ENCODE measurements around the gene TMEM178B. TPM values are rescaled to one million over a fixed set of nuclear protein-coding genes. Genes with fewer than 3 reads are reported as not detected.
"Not testable (repeated sequence)": the region's sequence is repeated elsewhere in the genome, so short reads cannot be mapped to it uniquely, and the experiment has no call there.

Gene TMEM178B
- total RNA-seq, 1 experiment from 2014 or later: not detected

DNA sequence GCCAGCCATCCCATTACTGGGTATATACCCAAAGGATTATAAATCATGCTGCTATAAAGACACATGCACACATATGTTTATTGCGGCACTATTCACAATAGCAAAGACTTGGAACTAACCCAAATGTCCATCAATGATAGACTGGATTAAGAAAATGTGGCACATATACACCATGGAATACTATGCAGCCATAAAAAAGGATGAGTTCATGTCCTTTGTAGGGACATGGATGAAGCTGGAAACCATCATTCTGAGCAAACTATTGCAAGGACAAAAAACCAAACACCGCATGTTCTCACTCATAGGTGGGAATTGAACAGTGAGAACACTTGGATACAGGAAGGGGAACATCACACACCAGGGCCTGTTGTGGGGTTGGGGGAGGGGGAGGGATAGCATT, 15.6 kb downstream of the TMEM178B start:
- H3K9me2 ChIP-seq (replicated peaks; ENCODE audit: insufficient read depth, low read length); H3K36me3 ChIP-seq (ENCODE audit: insufficient read depth, low read length); H3K27ac ChIP-seq (ENCODE audit: low read length); H3K9me3 ChIP-seq (ENCODE audit: low read length); H2AFZ ChIP-seq (ENCODE audit: low read length); H3K4me2 ChIP-seq (ENCODE audit: low read depth, low read length, poor library complexity, severe bottlenecking); H3K79me2 ChIP-seq (ENCODE audit: low read length); DNase-seq; H3K4me1 ChIP-seq (ENCODE audit: low read length); H3K27me3 ChIP-seq (ENCODE audit: low read length); H3K4me3 ChIP-seq (ENCODE audit: low read length); H4K20me1 ChIP-seq (ENCODE audit: insufficient read depth, low read depth, low read length); H3K9ac ChIP-seq (ENCODE audit: low read length): not testable (repeated sequence)

DNA sequence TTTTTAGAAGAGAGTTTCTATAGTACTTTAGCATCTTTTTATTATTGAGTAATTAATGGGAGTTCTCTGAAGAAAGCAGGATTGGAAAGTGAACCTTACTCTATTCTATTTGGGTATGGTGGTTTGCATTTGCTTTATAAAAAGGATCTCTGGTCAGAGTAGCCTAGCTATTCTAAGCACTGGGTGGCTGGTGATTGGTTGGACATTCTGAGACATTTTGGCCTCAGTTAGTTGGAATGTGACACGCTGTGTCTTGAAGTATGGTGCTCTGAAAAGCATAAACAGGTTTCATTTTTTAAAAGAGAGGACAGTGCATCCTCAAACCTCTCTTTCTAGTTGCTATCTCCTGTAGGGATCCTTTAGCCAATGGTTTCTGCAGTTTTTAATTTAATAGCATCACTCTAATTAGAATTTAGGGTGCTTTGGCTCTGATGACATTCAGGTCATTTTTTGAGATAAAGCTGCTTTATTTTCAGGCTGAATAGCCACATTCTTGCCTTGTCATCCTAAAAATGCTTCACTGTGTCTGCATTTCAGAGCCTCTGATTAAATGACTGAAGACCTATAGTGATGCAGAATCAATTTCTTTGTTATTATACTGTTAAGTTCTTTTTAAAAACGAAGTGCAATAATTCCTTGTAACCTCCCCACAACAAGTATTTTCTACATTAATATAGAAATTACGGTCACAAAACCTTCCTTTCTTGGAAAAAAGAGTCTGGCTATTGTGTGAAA, 20.6 kb downstream of the TMEM178B start:
- no peak for DNase-seq
- H3K4me3 ChIP-seq (ENCODE audit: low read length): no peak overlapping the region
- no peaks in the 10 kb centered on the region for H3K9me3 ChIP-seq (ENCODE audit: low read length)
- H3K79me2 ChIP-seq (ENCODE audit: low read length): no peaks in the 10 kb centered on the region
- H3K9ac ChIP-seq (ENCODE audit: low read length): no peak overlapping the region
- H3K4me1 ChIP-seq (ENCODE audit: low read length): no peaks in the 10 kb centered on the region
- H3K9me2 ChIP-seq (replicated peaks; ENCODE audit: insufficient read depth, low read length): no peaks in the 10 kb centered on the region
- H3K36me3 ChIP-seq (ENCODE audit: insufficient read depth, low read length): no peaks in the 10 kb centered on the region
- no peak overlapping the region for H3K4me2 ChIP-seq (ENCODE audit: low read depth, low read length, poor library complexity, severe bottlenecking)
- no peak overlapping the region for H3K27ac ChIP-seq (ENCODE audit: low read length)
- H2AFZ ChIP-seq (ENCODE audit: low read length): no peak overlapping the region
- H4K20me1 ChIP-seq (ENCODE audit: insufficient read depth, low read depth, low read length): no peaks in the 10 kb centered on the region
- H3K27me3 ChIP-seq (ENCODE audit: low read length): no peaks in the 10 kb centered on the region

DNA sequence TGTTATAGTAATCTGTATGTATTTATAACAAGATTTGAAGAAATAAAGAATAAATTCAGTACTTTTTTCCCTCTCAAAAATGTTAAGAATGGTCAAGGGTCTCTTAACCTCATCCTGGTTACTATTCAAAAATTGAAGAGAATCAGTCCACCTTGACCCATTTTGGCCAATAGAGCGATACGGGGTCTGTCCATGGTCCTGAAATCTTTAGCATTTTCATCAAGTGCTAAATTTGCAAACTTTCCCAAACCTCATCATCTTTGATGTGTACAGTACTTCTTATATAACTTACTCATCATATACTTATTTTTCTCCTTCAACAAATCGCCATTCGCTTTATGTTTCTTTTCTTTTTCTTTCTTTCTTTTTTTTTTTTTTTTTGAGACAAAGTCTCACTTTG, 23.6 kb downstream of the TMEM178B start:
- Histone ChIP-seq H4K20me1 (ENCODE audit: insufficient read depth, low read depth, low read length) (no peaks in the 10 kb centered on the region), H3K9me2 (replicated peaks; ENCODE audit: insufficient read depth, low read length) (no peaks in the 10 kb centered on the region), H3K27ac (ENCODE audit: low read length) (no peak overlapping the region), H3K27me3 (ENCODE audit: low read length) (no peaks in the 10 kb centered on the region), H3K9me3 (ENCODE audit: low read length) (no peaks in the 10 kb centered on the region), H3K4me1 (ENCODE audit: low read length) (no peaks in the 10 kb centered on the region), H3K79me2 (ENCODE audit: low read length) (no peaks in the 10 kb centered on the region), H3K4me3 (ENCODE audit: low read length) (no peak overlapping the region), H3K4me2 (ENCODE audit: low read depth, low read length, poor library complexity, severe bottlenecking) (no peak overlapping the region), H3K9ac (ENCODE audit: low read length) (no peak overlapping the region), H3K36me3 (ENCODE audit: insufficient read depth, low read length) (no peaks in the 10 kb centered on the region), H2AFZ (ENCODE audit: low read length) (no peak overlapping the region)
- peak; percentile 65 for DNase-seq

DNA sequence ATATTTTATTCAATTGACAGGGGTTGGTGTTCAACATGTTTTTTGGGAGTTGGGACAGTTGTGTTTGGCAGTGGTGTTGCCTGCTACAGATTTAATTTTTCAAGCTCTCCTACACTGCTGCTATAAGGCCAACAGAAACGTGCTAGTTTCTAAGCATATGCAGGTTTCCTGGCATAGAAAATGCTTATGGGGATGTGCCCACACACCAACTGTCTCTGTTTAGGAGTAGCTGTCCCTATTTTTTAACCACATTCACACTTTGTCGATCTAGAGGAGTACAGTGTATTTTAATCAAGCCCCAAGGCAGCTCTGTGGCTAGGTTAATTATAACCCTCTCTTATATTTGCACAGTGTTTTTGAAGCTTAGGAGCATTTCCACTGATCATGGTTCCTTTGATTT, 28.6 kb downstream of the TMEM178B start:
- no peak for DNase-seq
- Histone ChIP-seq H3K79me2 (ENCODE audit: low read length) (no peaks in the 10 kb centered on the region), H3K9ac (ENCODE audit: low read length) (no peak overlapping the region), H3K36me3 (ENCODE audit: insufficient read depth, low read length) (no peaks in the 10 kb centered on the region), H3K27ac (ENCODE audit: low read length) (no peak overlapping the region), H3K4me2 (ENCODE audit: low read depth, low read length, poor library complexity, severe bottlenecking) (no peak overlapping the region), H4K20me1 (ENCODE audit: insufficient read depth, low read depth, low read length) (no peaks in the 10 kb centered on the region), H3K4me3 (ENCODE audit: low read length) (no peak overlapping the region), H3K27me3 (ENCODE audit: low read length) (no peaks in the 10 kb centered on the region), H2AFZ (ENCODE audit: low read length) (no peak overlapping the region), H3K4me1 (ENCODE audit: low read length) (no peaks in the 10 kb centered on the region), H3K9me3 (ENCODE audit: low read length) (no peaks in the 10 kb centered on the region), H3K9me2 (replicated peaks; ENCODE audit: insufficient read depth, low read length) (no peaks in the 10 kb centered on the region)

DNA sequence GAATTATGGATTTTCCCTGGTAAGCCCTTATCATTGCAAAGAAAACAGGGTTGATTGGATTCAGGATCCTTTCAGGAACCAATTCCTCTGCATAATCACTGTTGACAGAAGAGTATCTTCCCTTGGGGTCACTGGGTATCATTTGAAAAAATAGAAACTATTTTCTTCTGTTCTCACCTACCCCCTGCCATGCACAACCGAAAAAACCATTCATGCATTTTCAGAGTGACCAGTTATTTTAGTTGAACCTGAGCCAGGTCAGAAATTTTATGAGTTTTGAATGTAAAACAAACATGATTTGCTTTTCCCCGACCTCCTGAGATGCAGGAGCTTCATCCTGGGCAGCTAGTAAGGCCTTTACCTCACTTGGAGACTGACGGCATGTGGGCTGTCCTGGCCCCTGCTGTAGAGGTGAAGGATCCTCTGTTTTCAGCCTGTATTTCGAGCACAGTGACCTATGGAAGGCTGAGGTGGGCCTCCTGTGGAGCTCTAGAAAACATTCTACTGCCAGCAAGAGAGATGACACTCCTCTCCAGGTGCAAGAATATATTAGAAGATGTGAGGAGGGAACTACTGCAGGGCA, 30.1 kb downstream of the TMEM178B start:
- no peak overlapping the region for H2AFZ ChIP-seq (ENCODE audit: low read length)
- H3K4me2 ChIP-seq (ENCODE audit: low read depth, low read length, poor library complexity, severe bottlenecking): no peak overlapping the region
- H3K4me1 ChIP-seq (ENCODE audit: low read length): no peaks in the 10 kb centered on the region
- H4K20me1 ChIP-seq (ENCODE audit: insufficient read depth, low read depth, low read length): no peaks in the 10 kb centered on the region
- no peaks in the 10 kb centered on the region for H3K79me2 ChIP-seq (ENCODE audit: low read length)
- H3K9me2 ChIP-seq (replicated peaks; ENCODE audit: insufficient read depth, low read length): no peaks in the 10 kb centered on the region
- H3K36me3 ChIP-seq (ENCODE audit: insufficient read depth, low read length): no peaks in the 10 kb centered on the region
- DNase-seq: no peak
- H3K4me3 ChIP-seq (ENCODE audit: low read length): no peak overlapping the region
- no peaks in the 10 kb centered on the region for H3K27me3 ChIP-seq (ENCODE audit: low read length)
- H3K27ac ChIP-seq (ENCODE audit: low read length): no peak overlapping the region
- H3K9me3 ChIP-seq (ENCODE audit: low read length): no peaks in the 10 kb centered on the region
- no peak overlapping the region for H3K9ac ChIP-seq (ENCODE audit: low read length)

DNA sequence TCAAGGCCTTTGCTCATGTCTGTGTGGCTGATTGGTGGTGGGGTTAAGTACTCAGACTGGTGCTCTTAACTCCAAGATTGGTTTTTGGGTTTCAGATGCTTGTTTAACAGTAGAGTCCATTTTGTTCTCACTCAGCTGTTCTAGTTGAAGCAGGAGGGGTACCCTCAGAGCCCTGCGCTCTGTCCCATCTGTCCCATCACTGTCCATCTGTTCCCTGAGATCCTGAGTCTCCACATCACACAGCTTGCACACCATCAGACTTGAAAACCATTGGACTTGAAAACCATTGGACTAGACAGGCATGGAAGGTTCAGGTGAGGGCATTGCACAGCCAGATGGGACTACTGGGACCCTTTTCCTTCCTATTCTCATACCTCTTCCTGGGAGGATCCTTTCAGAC, 39.3 kb downstream of the TMEM178B start:
- no peaks in the 10 kb centered on the region for H3K27me3 ChIP-seq (ENCODE audit: low read length)
- H3K4me3 ChIP-seq (ENCODE audit: low read length): no peak overlapping the region
- no peaks in the 10 kb centered on the region for H4K20me1 ChIP-seq (ENCODE audit: insufficient read depth, low read depth, low read length)
- no peaks in the 10 kb centered on the region for H3K9me2 ChIP-seq (replicated peaks; ENCODE audit: insufficient read depth, low read length)
- H2AFZ ChIP-seq (ENCODE audit: low read length): no peak overlapping the region
- H3K27ac ChIP-seq (ENCODE audit: low read length): no peak overlapping the region
- no peaks in the 10 kb centered on the region for H3K36me3 ChIP-seq (ENCODE audit: insufficient read depth, low read length)
- no peak overlapping the region for H3K4me2 ChIP-seq (ENCODE audit: low read depth, low read length, poor library complexity, severe bottlenecking)
- no peaks in the 10 kb centered on the region for H3K4me1 ChIP-seq (ENCODE audit: low read length)
- no peaks in the 10 kb centered on the region for H3K79me2 ChIP-seq (ENCODE audit: low read length)
- H3K9ac ChIP-seq (ENCODE audit: low read length): no peak overlapping the region
- no peak for DNase-seq
- no peaks in the 10 kb centered on the region for H3K9me3 ChIP-seq (ENCODE audit: low read length)

DNA sequence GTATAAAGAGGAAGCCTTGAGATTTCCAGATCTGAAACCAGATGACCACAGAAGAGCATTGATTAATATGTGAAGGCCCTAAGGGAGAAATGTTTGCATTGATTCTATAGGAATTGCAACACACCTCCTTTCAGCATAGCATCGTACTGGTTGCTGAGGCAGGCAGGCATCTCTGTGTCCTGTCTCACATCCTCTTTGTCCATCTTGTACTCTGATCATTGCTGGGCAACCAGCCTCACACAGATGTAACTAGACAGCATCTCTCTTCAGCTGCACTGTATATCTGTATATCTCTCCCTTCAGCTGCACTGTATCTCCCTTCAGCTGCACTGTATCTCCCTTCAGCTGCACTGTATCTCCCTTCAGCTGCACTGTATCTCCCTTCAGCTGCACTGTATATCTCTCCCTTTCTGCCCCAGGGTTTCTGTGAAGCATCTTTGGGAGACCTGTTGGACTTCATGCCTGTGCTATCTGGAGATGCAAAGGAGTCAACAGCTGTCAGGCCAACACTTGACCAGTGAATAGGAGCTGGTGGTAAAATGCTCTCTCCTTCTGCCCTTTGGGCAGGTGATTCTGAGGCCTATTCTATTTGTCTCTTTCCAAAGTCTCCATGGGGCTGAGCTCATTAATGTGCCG, 40.3 kb downstream of the TMEM178B start:
- Histone ChIP-seq H3K4me1 (ENCODE audit: low read length) (no peaks in the 10 kb centered on the region), H3K4me3 (ENCODE audit: low read length) (no peak overlapping the region), H2AFZ (ENCODE audit: low read length) (no peak overlapping the region), H3K4me2 (ENCODE audit: low read depth, low read length, poor library complexity, severe bottlenecking) (no peak overlapping the region), H3K27ac (ENCODE audit: low read length) (no peak overlapping the region), H3K9me3 (ENCODE audit: low read length) (no peaks in the 10 kb centered on the region), H4K20me1 (ENCODE audit: insufficient read depth, low read depth, low read length) (no peaks in the 10 kb centered on the region), H3K79me2 (ENCODE audit: low read length) (no peaks in the 10 kb centered on the region), H3K9ac (ENCODE audit: low read length) (no peak overlapping the region), H3K27me3 (ENCODE audit: low read length) (no peaks in the 10 kb centered on the region), H3K36me3 (ENCODE audit: insufficient read depth, low read length) (no peaks in the 10 kb centered on the region), H3K9me2 (replicated peaks; ENCODE audit: insufficient read depth, low read length) (no peaks in the 10 kb centered on the region)
- DNase-seq: no peak

DNA sequence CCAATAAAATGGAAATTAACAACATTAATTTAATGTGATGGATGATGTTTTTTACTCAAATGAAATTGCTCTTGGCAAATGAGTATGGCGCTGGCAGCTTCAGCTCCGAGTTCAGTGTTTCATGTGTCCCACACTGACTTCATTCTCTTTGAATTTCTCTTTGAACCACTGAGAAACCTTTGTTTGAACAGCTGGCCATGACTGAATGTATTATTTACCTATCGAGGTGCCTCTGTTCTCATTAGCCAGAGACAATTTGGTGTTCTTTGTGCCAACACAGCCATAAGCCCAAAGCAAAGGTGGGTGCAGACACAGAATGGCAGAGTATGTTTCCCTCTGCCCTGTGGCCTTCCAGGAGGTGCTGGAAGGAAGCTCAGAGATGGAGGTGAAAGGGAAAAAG, 42.1 kb downstream of the TMEM178B start:
- Histone ChIP-seq H3K4me2 (ENCODE audit: low read depth, low read length, poor library complexity, severe bottlenecking) (no peak overlapping the region), H3K9me3 (ENCODE audit: low read length) (no peaks in the 10 kb centered on the region), H3K27me3 (ENCODE audit: low read length) (no peaks in the 10 kb centered on the region), H3K27ac (ENCODE audit: low read length) (no peak overlapping the region), H3K9ac (ENCODE audit: low read length) (no peak overlapping the region), H2AFZ (ENCODE audit: low read length) (no peak overlapping the region), H3K4me1 (ENCODE audit: low read length) (no peaks in the 10 kb centered on the region), H3K79me2 (ENCODE audit: low read length) (no peaks in the 10 kb centered on the region), H3K36me3 (ENCODE audit: insufficient read depth, low read length) (no peaks in the 10 kb centered on the region), H3K4me3 (ENCODE audit: low read length) (no peak overlapping the region), H3K9me2 (replicated peaks; ENCODE audit: insufficient read depth, low read length) (no peaks in the 10 kb centered on the region), H4K20me1 (ENCODE audit: insufficient read depth, low read depth, low read length) (no peaks in the 10 kb centered on the region)
- no peak for DNase-seq

Data from Karpas-422 (cell line).